Activated B cell treated with CpG ODN at 0.5 μM for 24 hours (primary cell): ENCODE measurements around the gene DEPDC4. TPM values are rescaled to one million over a fixed set of nuclear protein-coding genes. Genes with fewer than 3 reads are reported as not detected.
"Not testable (repeated sequence)": the region's sequence is repeated elsewhere in the genome, so short reads cannot be mapped to it uniquely, and the experiment has no call there.

Experiments
- ATAC-seq: fragments of 200-7000 bp; cut with Tn5 transposase; one replicate; pipeline ENCODE4 v1.10.0; 2021; ENCODE audit warnings: low read depth, mild to moderate bottlenecking, moderate library complexity
- CTCF ChIA-PET: fragments of 350-600 bp; sonication (Branson Sonifier 250); formaldehyde crosslinking; loops from one replicate; lab custom pipeline; 2021; ENCODE audit warnings: antibody characterized with exemption; lab: Charles Lee
- POLR2A ChIA-PET: fragments of 350-600 bp; sonication (Branson Sonifier 250); formaldehyde crosslinking; loops from one replicate; lab custom pipeline; 2021; ENCODE audit warnings: antibody characterized with exemption; lab: Charles Lee
- DNase-seq: peaks from one replicate; pipeline ENCODE4 v3.0.0; 2022
- H3K27ac Mint-ChIP-seq: one replicate; pipeline ENCODE4 v1.8.0; 2020; ENCODE audit warnings: mixed read lengths
- H3K27me3 Mint-ChIP-seq: one replicate; pipeline ENCODE4 v1.8.0; 2021; ENCODE audit warnings: mixed read lengths
- H3K36me3 Mint-ChIP-seq: one replicate; pipeline ENCODE4 v1.8.0; 2021; ENCODE audit warnings: low read depth, mixed read lengths
- H3K4me1 Mint-ChIP-seq: one replicate; pipeline ENCODE4 v1.8.0; 2021; ENCODE audit warnings: mixed read lengths
- H3K4me3 Mint-ChIP-seq: one replicate; pipeline ENCODE4 v1.8.0; 2020; ENCODE audit warnings: mild to moderate bottlenecking, mixed read lengths
- H3K9me3 Mint-ChIP-seq: one replicate; pipeline ENCODE4 v1.8.0; 2020; ENCODE audit warnings: mixed read lengths
- intact Hi-C: fragments of 100-400 bp; cut with micrococcal nuclease; formaldehyde crosslinking; loops from one replicate; pipeline ENCODE4 v1.15.1; 2024
- total RNA-seq: library from RNA; stranded (reverse); gene quantifications from 2 replicates; pipeline ENCODE4 v1.2.3, GENCODE V29; 2022
- TF ChIP-seq, protein P1 (sequence below): fragments of 200-600 bp; IDR thresholded peaks from one replicate; pipeline ENCODE4 v1.8.0; 2022; ENCODE audit warnings: antibody characterized with exemption, mild to moderate bottlenecking

DEPDC4 gene
- total RNA-seq, 1 donor from 2014 or later, result 0.49 TPM

DNA sequence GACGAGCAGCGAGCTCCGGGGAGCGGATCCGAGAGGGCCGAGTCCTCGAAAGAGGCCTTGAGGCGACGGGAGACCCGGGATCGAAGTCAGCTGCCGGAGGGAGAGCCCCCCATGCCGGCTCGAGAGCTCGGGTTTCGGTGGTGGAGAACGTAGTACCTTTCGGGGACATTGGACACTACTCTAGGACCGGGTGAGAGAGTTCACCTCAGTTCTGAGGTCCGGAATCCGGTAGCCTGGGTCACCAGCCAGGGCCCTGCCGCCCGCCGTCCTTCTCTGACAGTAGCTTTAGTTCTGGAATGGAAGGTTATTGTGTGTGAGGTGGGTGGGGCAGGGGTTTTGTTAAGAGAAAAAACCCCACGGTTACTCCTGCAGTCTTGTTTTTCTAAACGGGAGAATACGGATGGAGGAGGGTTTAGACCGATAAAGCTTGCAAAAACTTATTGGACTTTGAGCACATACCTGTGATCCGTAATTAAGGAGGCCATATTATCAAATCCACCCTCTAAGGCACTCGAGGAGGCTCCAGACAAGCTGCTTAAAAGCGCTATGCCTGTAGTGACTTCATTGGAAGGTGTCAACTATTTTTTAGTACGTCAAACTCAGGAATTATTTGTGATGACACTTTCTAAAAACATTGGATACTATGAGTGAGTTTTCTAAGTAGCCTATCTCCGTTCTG lies 863 bp upstream of the DEPDC4 start:
- POLR2A ChIA-PET, result interaction anchor here (0.7 to 2.6 kb wide), 3 partner anchors 67 to 128 kb away, joined by 3 to 26 read pairs (median 6); partner anchors contain the start of gene ACTR6
- TF ChIP-seq, protein P1, sequence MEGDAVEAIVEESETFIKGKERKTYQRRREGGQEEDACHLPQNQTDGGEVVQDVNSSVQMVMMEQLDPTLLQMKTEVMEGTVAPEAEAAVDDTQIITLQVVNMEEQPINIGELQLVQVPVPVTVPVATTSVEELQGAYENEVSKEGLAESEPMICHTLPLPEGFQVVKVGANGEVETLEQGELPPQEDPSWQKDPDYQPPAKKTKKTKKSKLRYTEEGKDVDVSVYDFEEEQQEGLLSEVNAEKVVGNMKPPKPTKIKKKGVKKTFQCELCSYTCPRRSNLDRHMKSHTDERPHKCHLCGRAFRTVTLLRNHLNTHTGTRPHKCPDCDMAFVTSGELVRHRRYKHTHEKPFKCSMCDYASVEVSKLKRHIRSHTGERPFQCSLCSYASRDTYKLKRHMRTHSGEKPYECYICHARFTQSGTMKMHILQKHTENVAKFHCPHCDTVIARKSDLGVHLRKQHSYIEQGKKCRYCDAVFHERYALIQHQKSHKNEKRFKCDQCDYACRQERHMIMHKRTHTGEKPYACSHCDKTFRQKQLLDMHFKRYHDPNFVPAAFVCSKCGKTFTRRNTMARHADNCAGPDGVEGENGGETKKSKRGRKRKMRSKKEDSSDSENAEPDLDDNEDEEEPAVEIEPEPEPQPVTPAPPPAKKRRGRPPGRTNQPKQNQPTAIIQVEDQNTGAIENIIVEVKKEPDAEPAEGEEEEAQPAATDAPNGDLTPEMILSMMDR, result no peak
- Mint-ChIP-seq H3K27ac (peak overlapping the region; percentile 61), H3K4me1 (peaks cover 34% of the 10 kb centered on the region), H3K27me3 (no peaks in the 10 kb centered on the region), H3K36me3 (peaks cover 9% of the 10 kb centered on the region), H3K4me3 (peak overlapping the region; percentile 99), H3K9me3 (no peaks in the 10 kb centered on the region)
- intact Hi-C loops, result loop anchor here (1.0 to 10.0 kb wide), 6 partner anchors 67 to 1795 kb away; partner anchors contain the start of genes ACTR6, APAF1, BLTP3B and IKBIP
- DNase-seq (no peak), ATAC-seq (no peak)
- CTCF ChIA-PET, result no interaction called here

DNA sequence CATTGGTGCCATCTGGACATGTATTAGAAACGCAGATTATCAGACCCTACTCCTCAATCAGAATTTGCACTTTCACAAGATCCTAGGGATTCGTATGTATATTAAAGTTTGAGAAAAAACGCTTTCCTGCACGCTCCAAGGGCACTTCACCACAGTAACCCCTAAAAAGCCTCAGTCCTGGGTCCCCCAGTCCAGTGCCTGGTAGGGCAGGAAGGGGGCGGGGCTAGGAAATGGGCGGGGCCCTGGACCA lies 369 bp downstream of the DEPDC4 start:
- no peaks in the 10 kb centered on the region for H3K9me3 Mint-ChIP-seq
- H3K4me1 Mint-ChIP-seq, result peaks cover 34% of the 10 kb centered on the region
- peak; percentile 83 for ATAC-seq
- ChIA-PET POLR2A (interaction anchor here (0.7 to 2.6 kb wide), 3 partner anchors 66 to 962 kb away, joined by 3 to 26 read pairs (median 5); partner anchors contain the start of gene ACTR6), CTCF (no interaction called here)
- H3K27ac Mint-ChIP-seq, result peak overlapping the region; percentile 95
- intact Hi-C loops, result loop anchor here (2.0 to 10.0 kb wide), 3 partner anchors 1622 to 1796 kb away; partner anchors contain the start of genes APAF1 and IKBIP
- H3K27me3 Mint-ChIP-seq, result no peaks in the 10 kb centered on the region
- H3K4me3 Mint-ChIP-seq, result peak overlapping the region; percentile 99
- TF ChIP-seq, protein P1, result no peak
- peaks cover 8% of the 10 kb centered on the region for H3K36me3 Mint-ChIP-seq
- no peak for DNase-seq

DNA sequence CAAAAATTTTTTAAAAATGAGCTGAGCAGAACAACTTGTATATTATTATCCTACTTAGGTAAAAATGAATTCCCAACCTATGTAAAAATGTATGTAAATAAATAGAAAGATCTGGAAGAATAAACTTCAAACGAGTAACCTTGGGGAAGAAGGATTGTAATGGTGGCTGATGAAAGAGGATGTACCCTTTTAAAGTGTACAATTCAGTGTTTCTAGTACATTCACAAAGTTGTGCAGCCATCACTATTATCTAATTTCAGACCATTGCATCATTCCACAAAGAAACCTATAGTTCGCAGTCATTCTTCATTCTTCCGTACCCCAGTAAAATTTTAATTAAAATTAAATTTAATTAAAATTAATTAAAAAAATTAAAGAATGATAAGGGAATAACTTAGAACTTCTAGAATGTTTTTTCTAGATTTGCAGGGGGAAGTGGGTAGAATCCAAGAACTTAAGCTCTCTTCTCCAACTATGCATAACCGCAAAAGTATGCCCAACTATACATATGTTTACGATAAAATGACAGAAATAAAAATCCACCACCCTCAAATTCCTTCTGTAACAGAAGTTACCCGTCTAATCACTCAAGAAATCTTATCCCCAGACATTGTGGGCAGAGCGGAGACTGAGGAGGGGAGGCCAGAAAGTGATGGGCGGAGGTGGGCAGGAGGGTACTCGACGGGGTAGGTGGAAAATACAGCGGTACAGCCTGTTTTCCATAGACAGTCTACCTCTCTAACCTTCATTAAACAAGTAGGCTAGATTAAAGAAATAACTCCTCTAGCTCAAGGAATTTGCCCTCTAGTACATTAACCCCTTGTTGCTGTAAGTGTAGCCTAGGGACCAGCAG lies 921 bp downstream of the DEPDC4 start:
- CTCF ChIA-PET, result no interaction called here
- ATAC-seq (no peak), DNase-seq (no peak)

DNA sequence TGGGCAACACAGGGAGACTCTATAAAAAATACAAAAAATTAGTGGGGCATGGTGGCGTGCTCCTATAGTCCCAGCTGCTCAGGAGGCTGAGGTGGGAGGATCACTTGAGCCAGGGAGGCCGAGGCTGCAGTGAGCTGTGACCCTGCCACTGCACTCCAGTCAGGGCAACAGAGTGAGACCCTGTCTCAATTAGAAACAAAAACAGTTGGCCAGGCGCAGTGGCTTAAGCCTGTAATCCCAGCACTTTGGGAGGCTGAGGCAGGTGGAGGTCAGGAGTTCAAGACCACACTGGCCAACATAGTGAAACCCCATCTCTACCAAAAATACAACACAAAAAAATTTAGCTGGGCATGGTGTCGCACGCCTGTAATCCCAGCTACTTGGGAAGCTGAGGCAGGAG lies 1.8 kb downstream of the DEPDC4 start:
- H3K27ac Mint-ChIP-seq, H3K4me3 Mint-ChIP-seq, DNase-seq, ATAC-seq, H3K27me3 Mint-ChIP-seq, CTCF ChIA-PET, H3K36me3 Mint-ChIP-seq, POLR2A ChIA-PET, H3K9me3 Mint-ChIP-seq: not testable (repeated sequence)
- peaks cover 27% of the 10 kb centered on the region for H3K4me1 Mint-ChIP-seq
- intact Hi-C loops, result loop anchor here (5.0 to 10.0 kb wide), 2 partner anchors 1620 to 1763 kb away; partner anchors contain the start of genes APAF1 and IKBIP

More for the DNA sequence above, 921 bp downstream of the DEPDC4 start:
- Mint-ChIP-seq H3K4me3 (peak overlapping the region; percentile 99), H3K9me3 (no peaks in the 10 kb centered on the region), H3K4me1 (peaks cover 33% of the 10 kb centered on the region), H3K27ac (peak overlapping the region; percentile 95), H3K36me3 (peaks cover 7% of the 10 kb centered on the region), H3K27me3 (no peaks in the 10 kb centered on the region)
- POLR2A ChIA-PET, result interaction anchor here (0.9 to 2.6 kb wide), 2 partner anchors 65 to 102 kb away, joined by 3 to 26 read pairs; partner anchors contain the start of gene ACTR6
- TF ChIP-seq, protein P1, result no peak
- intact Hi-C loops, result loop anchor here (2.0 to 10.0 kb wide), 3 partner anchors 1621 to 1797 kb away; partner anchors contain the start of genes APAF1 and IKBIP

DNA sequence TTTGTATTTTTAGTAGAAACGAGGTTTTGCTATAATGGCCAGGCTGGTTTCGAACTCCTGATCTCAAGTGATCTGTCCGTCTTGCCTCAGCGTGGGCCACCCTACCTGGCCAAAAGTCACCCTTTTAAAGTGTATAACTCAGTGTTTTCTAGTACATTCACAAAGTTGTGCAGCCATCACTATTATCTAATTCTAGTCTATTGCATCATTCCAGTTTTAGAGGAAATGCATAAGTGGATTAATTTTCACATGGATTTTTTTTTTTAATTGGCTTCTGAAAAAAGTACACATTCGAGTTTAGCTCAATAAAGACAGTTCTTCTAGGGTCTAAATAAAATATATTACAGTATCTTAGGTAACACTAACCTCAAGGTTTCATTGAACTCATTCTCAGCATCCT lies 3.7 kb downstream of the DEPDC4 start:
- CTCF ChIA-PET, result no interaction called here
- Mint-ChIP-seq H3K4me3 (no peak overlapping the region), H3K4me1 (peaks cover 13% of the 10 kb centered on the region), H3K36me3 (peaks cover 5% of the 10 kb centered on the region), H3K9me3 (no peaks in the 10 kb centered on the region), H3K27ac (no peak overlapping the region), H3K27me3 (no peaks in the 10 kb centered on the region)
- intact Hi-C loops, result loop anchor here (10.0 kb wide), 1 partner anchor 1618 kb away; the partner anchor contains the start of genes APAF1 and IKBIP
- ATAC-seq (no peak), DNase-seq (no peak)
- POLR2A ChIA-PET, result no interaction called here
- TF ChIP-seq, protein P1, result no peak
